Adipocyte (in vitro differentiated cells): ENCODE measurements around the gene ADGRB3.

ENCODE experiments used
- DNase-seq: peaks from one replicate; pipeline ENCODE4 v3.0.0-alpha.2; 2015; ENCODE audit warnings: low read depth
- H3K27me3 ChIP-seq: replicated peaks from 2 replicates; pipeline ENCODE4 v1.7.0; 2013; ENCODE audit warnings: mild to moderate bottlenecking, low read length, moderate library complexity; ENCODE audit not compliant: control insufficient read depth, insufficient read depth
- H3K36me3 ChIP-seq: 2 replicates; pipeline ENCODE4 v1.7.0; 2013; ENCODE audit warnings: low read length, mild to moderate bottlenecking, moderate library complexity; ENCODE audit not compliant: control insufficient read depth, insufficient read depth, severe bottlenecking
- H3K4me1 ChIP-seq: 2 replicates; pipeline ENCODE4 v1.7.0; 2013; ENCODE audit warnings: mild to moderate bottlenecking, low read length, moderate library complexity; ENCODE audit not compliant: control insufficient read depth, insufficient read depth
- H3K4me3 ChIP-seq: 2 replicates; pipeline ENCODE4 v1.7.0; 2013; ENCODE audit warnings: mild to moderate bottlenecking, low read length, moderate library complexity
- H3K9ac ChIP-seq: 2 replicates; pipeline ENCODE4 v1.7.0; 2013; ENCODE audit warnings: mild to moderate bottlenecking, low read length, moderate library complexity
- H3K9me3 ChIP-seq: 2 replicates; pipeline ENCODE4 v1.7.0; 2013; ENCODE audit warnings: mild to moderate bottlenecking, low read length, moderate library complexity; ENCODE audit not compliant: control insufficient read depth

ADGRB3 gene

GRCh38 chr6:68709882-68710281, 74.8 kb downstream of the ADGRB3 start:
- H3K4me3 ChIP-seq = no peak overlapping the region
- no peaks in the 10 kb centered on the region for H3K4me1 ChIP-seq
- no peaks in the 10 kb centered on the region for H3K9me3 ChIP-seq
- peaks cover 9% of the 10 kb centered on the region for H3K27me3 ChIP-seq
- no peaks in the 10 kb centered on the region for H3K36me3 ChIP-seq
- no peak overlapping the region for H3K9ac ChIP-seq
- DNase-seq = no peak

DNA sequence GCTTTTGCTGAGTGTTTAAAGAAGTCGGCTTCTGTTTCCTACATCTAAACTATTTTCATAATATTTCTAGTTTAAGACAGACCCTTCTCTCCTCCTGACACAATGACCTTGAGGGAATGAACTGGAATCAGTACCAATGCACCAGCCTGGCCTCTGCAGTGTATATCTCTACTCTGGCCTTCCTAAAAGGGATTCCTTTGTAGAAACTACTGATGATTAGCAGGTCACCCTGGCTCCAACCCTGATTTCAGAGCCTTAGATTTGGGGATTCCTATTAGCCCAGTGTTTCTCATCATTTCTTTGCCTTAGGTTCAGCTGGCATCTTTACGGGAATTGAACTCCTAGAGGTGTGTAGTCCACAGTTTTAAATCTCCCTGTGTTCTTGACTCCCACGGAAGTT, 75.4 kb downstream of the ADGRB3 start:
- no peaks in the 10 kb centered on the region for H3K9me3 ChIP-seq
- H3K9ac ChIP-seq = no peak overlapping the region
- peaks cover 9% of the 10 kb centered on the region for H3K27me3 ChIP-seq
- DNase-seq = no peak
- H3K4me3 ChIP-seq = no peak overlapping the region
- no peaks in the 10 kb centered on the region for H3K36me3 ChIP-seq
- H3K4me1 ChIP-seq = no peaks in the 10 kb centered on the region

DNA sequence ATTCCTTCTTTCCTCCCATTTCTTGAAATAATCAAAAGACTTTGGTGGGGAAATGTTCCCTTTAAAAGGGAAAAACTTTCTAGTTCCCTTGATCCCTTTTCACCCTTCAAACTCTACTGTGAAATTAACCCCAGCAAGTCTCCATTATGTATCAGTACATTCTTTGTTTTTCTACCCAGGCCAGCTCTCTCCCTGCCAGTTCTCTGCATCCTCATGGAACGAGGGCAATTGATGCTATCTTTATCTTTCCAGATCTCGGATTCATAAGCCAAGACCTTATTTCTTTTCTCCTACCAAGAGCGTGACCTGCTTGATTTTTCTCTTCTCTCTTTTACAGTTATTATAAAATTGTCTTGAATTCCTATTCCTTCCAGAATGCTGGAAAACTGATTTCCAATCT, 75.8 kb downstream of the ADGRB3 start:
- DNase-seq = no peak
- H3K36me3 ChIP-seq = no peaks in the 10 kb centered on the region
- no peaks in the 10 kb centered on the region for H3K4me1 ChIP-seq
- H3K9ac ChIP-seq = no peak overlapping the region
- H3K4me3 ChIP-seq = no peak overlapping the region
- H3K27me3 ChIP-seq = peaks cover 9% of the 10 kb centered on the region
- no peaks in the 10 kb centered on the region for H3K9me3 ChIP-seq

DNA sequence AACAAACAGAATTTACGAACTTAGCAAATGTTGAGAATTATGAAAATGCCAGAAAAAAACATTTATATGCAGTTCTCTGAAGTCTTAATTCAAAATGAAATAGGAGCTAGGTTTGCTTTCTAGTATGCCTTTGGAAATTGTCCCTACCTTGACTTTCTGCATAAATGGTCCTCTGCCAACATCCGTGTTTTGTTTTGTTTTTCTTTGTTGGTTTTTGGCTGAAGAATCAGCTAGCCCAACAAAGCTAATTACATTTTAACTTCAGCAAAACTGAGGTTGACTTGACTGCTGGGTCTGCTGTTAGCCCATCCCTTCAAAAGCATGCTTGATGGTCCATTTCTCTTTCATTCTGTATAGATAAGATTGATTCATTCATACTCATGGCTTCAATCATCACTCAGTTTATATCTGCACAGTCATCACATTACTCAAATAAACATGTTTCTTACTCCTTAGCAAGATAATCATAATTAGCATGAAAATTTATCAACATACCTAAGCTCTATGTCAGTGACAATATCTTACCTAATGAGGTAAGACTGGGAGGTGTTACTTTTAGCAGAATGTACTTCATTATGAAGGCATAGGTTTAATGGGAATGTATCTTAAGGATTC, 76.4 kb downstream of the ADGRB3 start:
- no peaks in the 10 kb centered on the region for H3K9me3 ChIP-seq
- peaks cover 9% of the 10 kb centered on the region for H3K27me3 ChIP-seq
- H3K36me3 ChIP-seq = no peaks in the 10 kb centered on the region
- H3K4me3 ChIP-seq = no peak overlapping the region
- H3K4me1 ChIP-seq = no peaks in the 10 kb centered on the region
- DNase-seq = no peak
- H3K9ac ChIP-seq = no peak overlapping the region

DNA sequence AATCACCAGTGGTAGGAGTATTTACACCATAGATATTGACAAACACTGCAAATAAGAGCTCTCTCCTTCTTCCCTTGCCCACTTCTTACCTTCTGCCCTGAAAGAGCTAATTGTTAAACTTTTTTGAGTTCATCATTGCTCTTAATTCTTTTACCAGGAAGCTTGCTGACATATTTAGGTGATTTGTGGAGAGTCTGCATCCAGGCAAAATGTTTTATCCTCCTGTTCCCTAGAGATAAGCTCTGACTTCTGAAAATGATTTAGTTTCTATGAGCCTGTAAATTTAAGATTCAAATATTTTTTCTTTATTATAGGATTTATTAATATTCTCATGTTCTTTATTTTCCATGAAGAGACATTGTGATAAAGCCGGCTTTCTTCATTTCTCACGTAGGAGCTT, 81.5 kb downstream of the ADGRB3 start:
- no peak for DNase-seq
- Histone ChIP-seq H3K36me3 (no peaks in the 10 kb centered on the region), H3K9me3 (no peaks in the 10 kb centered on the region), H3K4me3 (no peak overlapping the region), H3K4me1 (peaks cover 6% of the 10 kb centered on the region), H3K27me3 (no peaks in the 10 kb centered on the region), H3K9ac (no peak overlapping the region)

- peak; percentile 38 for DNase-seq
- Histone ChIP-seq H3K36me3 (no peaks in the 10 kb centered on the region), H3K9me3 (no peaks in the 10 kb centered on the region), H3K27me3 (no peaks in the 10 kb centered on the region), H3K4me3 (peak overlapping the region; percentile 36), H3K9ac (no peak overlapping the region), H3K4me1 (peaks cover 6% of the 10 kb centered on the region)
Measured at GRCh38 chr6:68718385-68719073, 83.4 kb downstream of the ADGRB3 start.

DNA sequence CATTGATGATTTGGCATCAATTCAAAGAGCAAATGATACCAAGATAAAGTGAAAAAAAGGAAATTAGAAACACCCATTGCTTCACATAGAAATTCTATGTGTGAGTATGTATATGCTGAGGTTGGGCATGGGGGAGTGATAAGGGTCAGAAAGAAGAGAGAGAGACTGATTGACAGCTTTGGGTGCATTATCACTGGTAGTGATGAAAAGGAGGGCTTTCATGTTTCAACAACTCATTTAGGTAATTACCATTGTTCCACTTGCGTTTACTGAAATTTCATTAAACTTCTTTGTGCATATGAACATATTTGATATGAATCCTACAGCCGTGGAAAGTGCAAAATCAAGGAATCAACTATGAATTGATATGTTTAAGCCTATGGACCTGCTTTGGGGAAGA, 84.7 kb downstream of the ADGRB3 start:
- no peaks in the 10 kb centered on the region for H3K27me3 ChIP-seq
- no peaks in the 10 kb centered on the region for H3K9me3 ChIP-seq
- no peak for DNase-seq
- H3K4me3 ChIP-seq = no peak overlapping the region
- no peaks in the 10 kb centered on the region for H3K36me3 ChIP-seq
- H3K4me1 ChIP-seq = peaks cover 6% of the 10 kb centered on the region
- H3K9ac ChIP-seq = no peak overlapping the region

DNA sequence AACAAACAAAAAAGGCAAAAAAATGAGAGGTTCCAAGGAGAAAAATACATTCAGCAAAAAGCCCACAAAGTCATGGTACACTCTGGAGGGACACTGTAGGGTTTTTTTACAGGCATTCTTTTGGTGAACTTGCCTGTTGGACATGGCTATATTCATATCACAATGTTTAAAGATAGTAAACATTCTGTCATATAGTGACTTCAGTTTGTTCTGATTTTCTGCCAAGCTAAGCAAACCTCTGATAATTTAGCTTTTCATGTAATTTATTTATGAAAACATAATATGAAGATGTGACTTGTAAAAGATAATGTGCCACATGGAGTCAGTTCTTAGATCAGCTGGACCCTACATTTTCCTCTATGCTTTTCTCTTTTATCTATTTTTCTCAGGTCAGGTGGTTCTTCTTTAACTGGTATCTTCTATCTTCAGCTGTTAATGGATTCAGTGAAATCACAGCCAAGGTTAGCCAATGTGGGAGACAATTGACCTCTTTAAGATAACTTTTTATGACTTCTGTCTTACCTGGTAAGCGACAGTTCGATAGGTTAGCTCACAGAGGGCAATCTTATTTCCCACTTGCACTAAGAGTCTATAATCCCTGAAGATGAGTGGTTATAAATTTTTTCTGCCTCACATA, 87.9 kb downstream of the ADGRB3 start:
- H3K9me3 ChIP-seq = no peaks in the 10 kb centered on the region

GRCh38 chr6:68724060-68724459, 89.0 kb downstream of the ADGRB3 start:
- H3K9me3 ChIP-seq = no peaks in the 10 kb centered on the region
- H3K9ac ChIP-seq = no peak overlapping the region
- no peak for DNase-seq
- H3K4me3 ChIP-seq = no peak overlapping the region
- H3K36me3 ChIP-seq = no peaks in the 10 kb centered on the region
- H3K27me3 ChIP-seq = no peaks in the 10 kb centered on the region
- peaks cover 1% of the 10 kb centered on the region for H3K4me1 ChIP-seq

More for the DNA sequence above, 87.9 kb downstream of the ADGRB3 start:
- no peak overlapping the region for H3K4me3 ChIP-seq
- H3K36me3 ChIP-seq = no peaks in the 10 kb centered on the region
- H3K27me3 ChIP-seq = no peaks in the 10 kb centered on the region
- no peak for DNase-seq
- H3K4me1 ChIP-seq = peaks cover 6% of the 10 kb centered on the region
- no peak overlapping the region for H3K9ac ChIP-seq

DNA sequence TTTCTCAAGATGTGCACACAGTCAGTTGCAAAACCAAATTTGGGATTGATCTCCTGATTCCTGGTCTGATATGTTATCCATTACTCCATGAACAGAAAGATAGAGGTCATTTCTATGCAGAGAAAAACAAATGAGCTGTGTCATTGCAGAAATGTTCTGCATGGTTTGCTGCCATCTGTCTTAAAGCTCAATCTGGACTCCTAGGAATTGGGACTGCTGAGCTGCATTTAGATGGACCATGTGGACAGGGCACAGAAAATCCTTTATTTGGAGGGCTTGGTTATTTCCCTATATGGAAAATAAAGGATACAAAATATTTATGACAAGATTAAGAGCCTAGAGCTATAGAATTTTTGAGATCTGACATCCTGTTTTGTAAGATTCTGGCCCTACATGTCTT, 91.3 kb downstream of the ADGRB3 start:
- H3K4me1 ChIP-seq = no peaks in the 10 kb centered on the region
- no peak overlapping the region for H3K9ac ChIP-seq
- no peaks in the 10 kb centered on the region for H3K36me3 ChIP-seq
- no peaks in the 10 kb centered on the region for H3K27me3 ChIP-seq
- no peak overlapping the region for H3K4me3 ChIP-seq
- DNase-seq = no peak
- H3K9me3 ChIP-seq = no peaks in the 10 kb centered on the region

DNA sequence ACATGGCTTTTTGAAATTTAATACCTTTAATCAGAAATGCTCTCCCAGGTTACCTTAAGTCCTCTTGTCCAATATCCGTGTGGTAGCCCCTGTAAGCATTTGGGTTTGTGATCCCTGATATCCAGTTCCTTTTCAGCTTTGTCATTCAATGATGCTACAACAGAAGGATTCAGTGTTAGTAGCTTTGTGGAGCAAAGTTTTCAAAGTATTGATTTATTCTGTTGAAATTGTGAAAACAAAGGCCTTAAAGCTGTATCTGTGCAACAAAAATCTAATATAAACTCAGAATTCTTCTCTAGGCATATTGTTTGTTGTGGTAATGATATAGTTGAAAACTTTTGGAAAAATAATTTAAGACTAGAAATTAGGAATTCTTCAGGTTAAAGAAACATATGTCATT, 91.9 kb downstream of the ADGRB3 start:
- DNase-seq = no peak
- no peaks in the 10 kb centered on the region for H3K27me3 ChIP-seq
- H3K36me3 ChIP-seq = no peaks in the 10 kb centered on the region
- H3K4me3 ChIP-seq = no peak overlapping the region
- H3K9ac ChIP-seq = no peak overlapping the region
- H3K9me3 ChIP-seq = no peaks in the 10 kb centered on the region
- H3K4me1 ChIP-seq = no peaks in the 10 kb centered on the region
